Gastroesophageal sphincter (tissue), 4 donors: ENCODE data around the gene MFSD6. TPM values are rescaled to one million over a fixed set of nuclear protein-coding genes. Genes with fewer than 3 reads are reported as not detected.

ENCODE experiments used
- ATAC-seq: fragments of 150-250 bp; one replicate; pipeline ENCODE4 v1.9.1; 2016; ENCODE audit warnings: mild to moderate bottlenecking, moderate library complexity
- H3K27ac ChIP-seq, 4 donors: fragments of 200-600 bp; sonication (generic) in 3 of 4; 1 replicate in 3 of 4; 2 replicates in 1 of 4; pipeline ENCODE4 v1.5.1; 2016 to 2019
- H3K27me3 ChIP-seq: fragments of 200-600 bp; sonication (generic); one replicate; pipeline ENCODE4 v1.5.1; 2019
- H3K36me3 ChIP-seq, 2 donors: fragments of 200-600 bp; sonication (generic); one replicate each; pipeline ENCODE4 v1.5.1; 2019; ENCODE audit warnings: control low read depth in 1 of 2
- H3K4me1 ChIP-seq, 3 donors: fragments of 200-600 bp; sonication (generic); 1 replicate in 2 of 3; 2 replicates in 1 of 3; pipeline ENCODE4 v1.5.1; 2016 to 2019; ENCODE audit warnings: control low read depth in 2 of 3
- H3K4me3 ChIP-seq, 2 donors: fragments of 200-600 bp; sonication (generic); one replicate each; pipeline ENCODE4 v1.5.1; 2019; ENCODE audit warnings: mild to moderate bottlenecking in 1 of 2, moderate library complexity in 1 of 2
- H3K9me3 ChIP-seq, 3 donors: fragments of 200-600 bp; sonication (generic); one replicate each; pipeline ENCODE4 v1.5.1; 2017 to 2019; ENCODE audit warnings: control low read depth in 2 of 3
- CTCF ChIP-seq, 4 experiments: fragments of 200-600 bp in 2 of 4; fragments of 450-650 bp in 2 of 4; sonication (generic) in 1 of 4; IDR thresholded peaks; one replicate each; pipeline ENCODE4 v1.5.1; 2017 to 2019; ENCODE audit warnings: antibody characterized with exemption in 4 of 4, mild to moderate bottlenecking in 2 of 4, moderate library complexity in 2 of 4
- EP300 ChIP-seq: sonication (generic); formaldehyde crosslinking; IDR thresholded peaks from one replicate; pipeline ENCODE4 v1.6.1; 2017; ENCODE audit warnings: antibody characterized with exemption, mild to moderate bottlenecking
- POLR2A ChIP-seq, 2 donors: fragments of 450-650 bp; IDR thresholded peaks; one replicate each; pipeline ENCODE4 v1.6.1; 2017; ENCODE audit warnings: antibody characterized with exemption in 2 of 2, mild to moderate bottlenecking in 2 of 2, moderate library complexity in 1 of 2
- POLR2AphosphoS5 ChIP-seq: sonication (generic); formaldehyde crosslinking; IDR thresholded peaks from one replicate; pipeline ENCODE4 v1.6.1; 2017; ENCODE audit warnings: antibody characterized with exemption
- WGBS, 2 donors: methylation state at CpG; one replicate each; pipeline ENCODE4 v1.1.5; 2018; ENCODE audit warnings: low coverage in 1 of 2; 5-methylcytosine and 5-hydroxymethylcytosine counted together
- total RNA-seq, 4 donors: library from RNA; depleted of rRNA; stranded (reverse); fragments of >200 nt; gene quantifications; one replicate each; pipeline ENCODE4 v1.1.0, GENCODE V29; 2016

The MFSD6 gene
- total RNA-seq, 4 donors from 2014 or later, result 80.2 to 176 (median 143) TPM

- Histone ChIP-seq H3K27ac (peak overlapping the region in 1 of 4 donors; percentile 32), H3K36me3 (peaks cover 0 to 83% of the 10 kb centered on the region in 2 donors), H3K4me1 (peaks cover 3 to 32% (median 6%) of the 10 kb centered on the region in 3 donors), H3K9me3 (no peaks in the 10 kb centered on the region), H3K27me3 (no peaks in the 10 kb centered on the region), H3K4me3 (no peak overlapping the region)
- ATAC-seq, result no peak
- TF ChIP-seq EP300, result no peak
- TF ChIP-seq CTCF (IDR thresholded peaks at IDR 0.05), result no peak
- no peak for TF ChIP-seq POLR2A (IDR thresholded peaks at IDR 0.05)
- no peak for TF ChIP-seq POLR2AphosphoS5
- WGBS, 2 donors, result 41 to 61% methylated on average over 4 to 5 of the region's 5 CpGs
Measured at GRCh38 chr2:190501231-190501630, 93.1 kb downstream of the MFSD6 start.

GRCh38 chr2:190501702-190502407, 93.7 kb downstream of the MFSD6 start:
- no peaks in the 10 kb centered on the region for H3K9me3 ChIP-seq
- no peaks in the 10 kb centered on the region for H3K27me3 ChIP-seq
- no peak overlapping the region for H3K4me3 ChIP-seq
- no peak for TF ChIP-seq EP300
- TF ChIP-seq POLR2AphosphoS5, result peak; percentile 11
- ATAC-seq, result no peak
- H3K36me3 ChIP-seq, result peaks cover 0 to 90% of the 10 kb centered on the region in 2 donors
- H3K27ac ChIP-seq, result peak overlapping the region in 1 of 4 donors; percentile 32
- H3K4me1 ChIP-seq, result peaks cover 3 to 36% (median 6%) of the 10 kb centered on the region in 3 donors
- 57 to 64% methylated on average over 3 of the region's 3 CpGs for WGBS, 2 donors

- H3K4me3 ChIP-seq, result no peak overlapping the region
- no peak for ATAC-seq
- no peaks in the 10 kb centered on the region for H3K9me3 ChIP-seq
- 65 to 100% methylated on average over 1 to 2 of the region's 3 CpGs for WGBS, 2 donors
- H3K4me1 ChIP-seq, result peaks cover 3 to 40% (median 6%) of the 10 kb centered on the region in 3 donors
- no peak overlapping the region for H3K27ac ChIP-seq
- H3K36me3 ChIP-seq, result peaks cover 0 to 81% of the 10 kb centered on the region in 2 donors
- no peaks in the 10 kb centered on the region for H3K27me3 ChIP-seq
- TF ChIP-seq CTCF (IDR thresholded peaks at IDR 0.05) (no peak), POLR2AphosphoS5 (no peak), POLR2A (IDR thresholded peaks at IDR 0.05) (no peak), EP300 (no peak)
Measured at GRCh38 chr2:190503088-190503487, 94.9 kb downstream of the MFSD6 start.

- no peak for ATAC-seq
- H3K4me3 ChIP-seq, result no peak overlapping the region
- peaks cover 0 to 72% of the 10 kb centered on the region in 2 donors for H3K36me3 ChIP-seq
- H3K27me3 ChIP-seq, result no peaks in the 10 kb centered on the region
- no peak overlapping the region for H3K27ac ChIP-seq
- 96 to 100% methylated on average over 2 to 3 of the region's 3 CpGs for WGBS, 2 donors
- no peaks in the 10 kb centered on the region for H3K9me3 ChIP-seq
- H3K4me1 ChIP-seq, result peaks cover 3 to 33% (median 6%) of the 10 kb centered on the region in 3 donors
- TF ChIP-seq EP300, result no peak
- no peak for TF ChIP-seq CTCF (IDR thresholded peaks at IDR 0.05)
- no peak for TF ChIP-seq POLR2AphosphoS5
- no peak for TF ChIP-seq POLR2A (IDR thresholded peaks at IDR 0.05)
Measured at GRCh38 chr2:190504912-190505311, 96.8 kb downstream of the MFSD6 start.

- peaks cover 0 to 65% of the 10 kb centered on the region in 2 donors for H3K36me3 ChIP-seq
- no peak for TF ChIP-seq POLR2A (IDR thresholded peaks at IDR 0.05)
- TF ChIP-seq POLR2AphosphoS5, result no peak
- no peak for TF ChIP-seq CTCF (IDR thresholded peaks at IDR 0.05)
- TF ChIP-seq EP300, result no peak
- no peak for ATAC-seq
- H3K4me1 ChIP-seq, result peaks cover 3 to 25% (median 6%) of the 10 kb centered on the region in 3 donors
- 100% methylated on average over 1 of the region's 1 CpG; no CpG with 5 or more reads in 1 of the 2 donors for WGBS, 2 donors
- no peaks in the 10 kb centered on the region for H3K9me3 ChIP-seq
- no peak overlapping the region for H3K4me3 ChIP-seq
- no peaks in the 10 kb centered on the region for H3K27me3 ChIP-seq
- H3K27ac ChIP-seq, result no peak overlapping the region
Measured at GRCh38 chr2:190505696-190506095, 97.5 kb downstream of the MFSD6 start.
